Neural crest cell (in vitro differentiated cells): Measurements from ENCODE around the gene BANF2. TPM values are rescaled to one million over a fixed set of nuclear protein-coding genes. Genes with fewer than 3 reads are reported as not detected.

Experiments
- DNase-seq: peaks from one replicate; pipeline ENCODE4 v3.0.0; 2021; ENCODE audit warnings: low read depth, mixed read lengths, low spot score
- H3K27ac Mint-ChIP-seq: one replicate; pipeline ENCODE4 v1.8.0; 2021; ENCODE audit warnings: mild to moderate bottlenecking, mixed read lengths; ENCODE audit not compliant: unreplicated experiment
- H3K27me3 Mint-ChIP-seq: 2 replicates; pipeline ENCODE4 v1.8.0; 2021; ENCODE audit warnings: low read depth, mild to moderate bottlenecking, mixed read lengths
- H3K36me3 Mint-ChIP-seq: 2 replicates; pipeline ENCODE4 v1.8.0; 2021; ENCODE audit warnings: low read depth, mild to moderate bottlenecking, mixed read lengths
- H3K4me1 Mint-ChIP-seq: 2 replicates; pipeline ENCODE4 v1.8.0; 2021; ENCODE audit warnings: mixed read lengths
- H3K4me3 Mint-ChIP-seq: one replicate; pipeline ENCODE4 v1.8.0; 2021; ENCODE audit warnings: mild to moderate bottlenecking, mixed read lengths
- H3K9me3 Mint-ChIP-seq: 2 replicates; pipeline ENCODE4 v1.8.0; 2021; ENCODE audit warnings: mixed read lengths
- CTCF ChIP-seq: fragments of 200-600 bp; sonication (generic); conservative IDR thresholded peaks from 2 replicates; pipeline ENCODE4 v1.5.0; 2021; ENCODE audit warnings: antibody characterized with exemption, mild to moderate bottlenecking
- total RNA-seq: library from RNA; stranded (reverse); gene quantifications from 2 replicates; pipeline ENCODE4 v1.2.1, GENCODE V29; 2021

BANF2 gene
- total RNA-seq, 1 donor from 2014 or later, result not detected

- Mint-ChIP-seq H3K4me3 (peak overlapping the region; percentile 86), H3K27ac (no peak overlapping the region), H3K4me1 (peaks cover 20% of the 10 kb centered on the region), H3K36me3 (peaks cover 8% of the 10 kb centered on the region), H3K27me3 (peaks cover 68% of the 10 kb centered on the region), H3K9me3 (peaks cover 18% of the 10 kb centered on the region)
- DNase-seq, result no peak
- no peak for TF ChIP-seq CTCF
These were observed 15.5 kb upstream of the BANF2 start for GRCh38 chr20:17684077-17684888.

- Mint-ChIP-seq H3K9me3 (peaks cover 18% of the 10 kb centered on the region), H3K27me3 (peaks cover 72% of the 10 kb centered on the region), H3K4me1 (peaks cover 11% of the 10 kb centered on the region), H3K4me3 (no peak overlapping the region), H3K36me3 (peaks cover 8% of the 10 kb centered on the region), H3K27ac (no peak overlapping the region)
- no peak for TF ChIP-seq CTCF
- no peak for DNase-seq
These were observed 14.6 kb upstream of the BANF2 start for GRCh38 chr20:17685168-17685567.

GRCh38 chr20:17687800-17688199 is 12.0 kb upstream of the BANF2 start:
- H3K36me3 Mint-ChIP-seq, result peaks cover 8% of the 10 kb centered on the region
- DNase-seq, result no peak
- H3K4me3 Mint-ChIP-seq, result no peak overlapping the region
- H3K4me1 Mint-ChIP-seq, result peaks cover 1% of the 10 kb centered on the region
- no peak for TF ChIP-seq CTCF
- H3K9me3 Mint-ChIP-seq, result peaks cover 18% of the 10 kb centered on the region
- H3K27ac Mint-ChIP-seq, result no peak overlapping the region
- H3K27me3 Mint-ChIP-seq, result peaks cover 84% of the 10 kb centered on the region

GRCh38 chr20:17688965-17689364 is 10.8 kb upstream of the BANF2 start:
- H3K36me3 Mint-ChIP-seq, result peaks cover 8% of the 10 kb centered on the region
- no peak for TF ChIP-seq CTCF

GRCh38 chr20:17690144-17690543 is 9.6 kb upstream of the BANF2 start:
- Mint-ChIP-seq H3K4me3 (no peak overlapping the region), H3K27ac (no peak overlapping the region), H3K36me3 (peaks cover 8% of the 10 kb centered on the region), H3K9me3 (peaks cover 18% of the 10 kb centered on the region), H3K27me3 (peaks cover 68% of the 10 kb centered on the region), H3K4me1 (no peaks in the 10 kb centered on the region)
- no peak for TF ChIP-seq CTCF
- no peak for DNase-seq

More at GRCh38 chr20:17688965-17689364, 10.8 kb upstream of the BANF2 start:
- DNase-seq, result no peak
- peaks cover 80% of the 10 kb centered on the region for H3K27me3 Mint-ChIP-seq
- no peak overlapping the region for H3K27ac Mint-ChIP-seq
- no peaks in the 10 kb centered on the region for H3K4me1 Mint-ChIP-seq
- H3K9me3 Mint-ChIP-seq, result peaks cover 18% of the 10 kb centered on the region
- no peak overlapping the region for H3K4me3 Mint-ChIP-seq
